ENCODE measurements around the gene KCNT2. TPM values are rescaled to one million over a fixed set of nuclear protein-coding genes. Genes with fewer than 3 reads are reported as not detected.

Gene KCNT2
- total and polyA plus RNA-seq, 10 donors, result 0.04 to 1.2 (median 0.99) TPM

GRCh38 chr1:196651637-196652215 lies 43.5 kb upstream of the KCNT2 start, which contains the start of gene CFH:
TSS of gene CFH (plus strand) at chr1:196652043. CDS start at chr1:196652118, 75 bp downstream.
- DNase-seq, result no peak
- 2 to 9% (median 5%) methylated on average over 5 of the region's 5 CpGs for WGBS, 5 donors

GRCh38 chr1:196651079-196651478 lies 42.8 kb upstream of the KCNT2 start:
- no peak for TF ChIP-seq POLR2AphosphoS5 (IDR thresholded peaks at IDR 0.05)
- TF ChIP-seq POLR2A (IDR thresholded peaks at IDR 0.05), result no peak
- TF ChIP-seq, protein P1, sequence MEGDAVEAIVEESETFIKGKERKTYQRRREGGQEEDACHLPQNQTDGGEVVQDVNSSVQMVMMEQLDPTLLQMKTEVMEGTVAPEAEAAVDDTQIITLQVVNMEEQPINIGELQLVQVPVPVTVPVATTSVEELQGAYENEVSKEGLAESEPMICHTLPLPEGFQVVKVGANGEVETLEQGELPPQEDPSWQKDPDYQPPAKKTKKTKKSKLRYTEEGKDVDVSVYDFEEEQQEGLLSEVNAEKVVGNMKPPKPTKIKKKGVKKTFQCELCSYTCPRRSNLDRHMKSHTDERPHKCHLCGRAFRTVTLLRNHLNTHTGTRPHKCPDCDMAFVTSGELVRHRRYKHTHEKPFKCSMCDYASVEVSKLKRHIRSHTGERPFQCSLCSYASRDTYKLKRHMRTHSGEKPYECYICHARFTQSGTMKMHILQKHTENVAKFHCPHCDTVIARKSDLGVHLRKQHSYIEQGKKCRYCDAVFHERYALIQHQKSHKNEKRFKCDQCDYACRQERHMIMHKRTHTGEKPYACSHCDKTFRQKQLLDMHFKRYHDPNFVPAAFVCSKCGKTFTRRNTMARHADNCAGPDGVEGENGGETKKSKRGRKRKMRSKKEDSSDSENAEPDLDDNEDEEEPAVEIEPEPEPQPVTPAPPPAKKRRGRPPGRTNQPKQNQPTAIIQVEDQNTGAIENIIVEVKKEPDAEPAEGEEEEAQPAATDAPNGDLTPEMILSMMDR (IDR thresholded peaks at IDR 0.05 in 8 of 11, conservative IDR thresholded peaks at IDR 0.05 in 3 of 11), result no peak
- no peaks in the 10 kb centered on the region for H3K36me3 ChIP-seq
- peak overlapping the region in 6 of 8 donors; percentile 14 to 45 (median 25) for H3K27ac ChIP-seq

More at GRCh38 chr1:196651637-196652215, 43.5 kb upstream of the KCNT2 start, which contains the start of gene CFH:
- intact Hi-C loops (cut with DNase I; ENCODE audit: low total_unique reads), result no loop called here
- no peaks in the 10 kb centered on the region for H3K9me3 ChIP-seq
- no peaks in the 10 kb centered on the region for H3K36me3 ChIP-seq
- TF ChIP-seq, protein P1 (IDR thresholded peaks at IDR 0.05 in 8 of 11, conservative IDR thresholded peaks at IDR 0.05 in 3 of 11), result no peak
- no peak for TF ChIP-seq POLR2AphosphoS5 (IDR thresholded peaks at IDR 0.05)
- H3K4me1 ChIP-seq, result peaks cover 0 to 12% (median 2%) of the 10 kb centered on the region in 6 donors
- no peaks in the 10 kb centered on the region for H3K27me3 ChIP-seq (replicated peaks in 1 of 7)
- H3K4me3 ChIP-seq, result peak within 1 kb of the TSS in 4 of 8 donors; percentile 12 to 54 (median 27)
- peak within 1 kb of the TSS in 6 of 8 donors; percentile 14 to 45 (median 25) for H3K27ac ChIP-seq

DNA sequence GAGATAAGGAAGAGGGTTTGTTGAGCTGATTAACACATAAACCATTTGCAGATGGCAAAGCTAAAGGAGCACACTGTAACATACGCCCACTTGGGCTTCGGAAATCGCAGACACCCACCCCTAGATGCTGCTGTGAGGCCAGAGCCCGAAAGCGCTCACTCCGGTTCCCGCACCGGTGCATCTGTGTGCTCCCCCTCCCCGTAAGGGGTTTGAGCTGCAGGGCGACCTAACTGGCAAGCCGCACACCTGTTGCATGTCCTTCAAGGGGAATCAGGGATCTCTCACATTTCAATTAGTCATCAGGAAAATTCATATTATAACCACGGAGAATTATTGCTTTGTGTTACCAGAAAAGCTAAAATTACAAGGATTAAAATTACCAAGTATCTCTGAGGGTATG lies 42.2 kb upstream of the KCNT2 start:
- H3K4me3 ChIP-seq, result no peak overlapping the region
- no peak overlapping the region for H3K27ac ChIP-seq
- H3K4me1 ChIP-seq, result peaks cover 0 to 12% (median 2%) of the 10 kb centered on the region in 6 donors
- no peaks in the 10 kb centered on the region for H3K36me3 ChIP-seq
- TF ChIP-seq, protein P1 (IDR thresholded peaks at IDR 0.05 in 8 of 11, conservative IDR thresholded peaks at IDR 0.05 in 3 of 11), result no peak
- TF ChIP-seq POLR2A (IDR thresholded peaks at IDR 0.05) (no peak), POLR2AphosphoS5 (IDR thresholded peaks at IDR 0.05) (no peak)
- no peak for DNase-seq
- H3K27me3 ChIP-seq (replicated peaks in 1 of 7), result no peaks in the 10 kb centered on the region
- intact Hi-C loops (cut with DNase I; ENCODE audit: low total_unique reads), result no loop called here
- no peaks in the 10 kb centered on the region for H3K9me3 ChIP-seq
- 87 to 95% (median 90%) methylated on average over 12 of the region's 12 CpGs for WGBS, 5 donors

More at GRCh38 chr1:196651079-196651478, 42.8 kb upstream of the KCNT2 start:
- Histone ChIP-seq H3K4me3 (peak overlapping the region in 1 of 8 donors; percentile 54), H3K27me3 (replicated peaks in 1 of 7) (no peaks in the 10 kb centered on the region), H3K4me1 (peaks cover 0 to 12% (median 2%) of the 10 kb centered on the region in 6 donors), H3K9me3 (no peaks in the 10 kb centered on the region)
- 68 to 75% (median 74%) methylated on average over 3 of the region's 3 CpGs for WGBS, 5 donors
- intact Hi-C loops (cut with DNase I; ENCODE audit: low total_unique reads), result no loop called here
- DNase-seq, result no peak

DNA sequence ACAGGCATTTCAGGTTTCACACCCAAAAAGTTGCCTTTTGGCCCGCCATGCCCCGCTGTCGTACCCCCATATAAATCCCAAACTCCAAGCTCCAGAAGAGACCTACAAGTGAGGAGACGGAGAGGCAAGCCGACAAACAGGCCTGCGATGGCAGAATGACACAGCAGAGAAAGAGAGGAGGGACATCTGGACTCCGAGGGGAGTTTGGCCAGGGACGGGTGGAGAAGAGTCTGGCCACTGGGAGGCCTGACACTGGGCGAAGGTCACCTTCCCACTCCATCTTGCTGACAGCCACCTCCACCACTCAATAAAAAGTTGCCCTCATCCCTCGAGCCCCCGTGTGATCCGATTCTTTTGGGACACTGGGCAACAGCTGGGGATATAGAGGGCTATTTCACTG lies 41.8 kb upstream of the KCNT2 start:
- H3K27ac ChIP-seq, result no peak overlapping the region
- WGBS, 5 donors, result 89 to 93% (median 91%) methylated on average over 12 of the region's 12 CpGs
- TF ChIP-seq POLR2AphosphoS5 (IDR thresholded peaks at IDR 0.05), result no peak
- TF ChIP-seq, protein P1 (IDR thresholded peaks at IDR 0.05 in 8 of 11, conservative IDR thresholded peaks at IDR 0.05 in 3 of 11), result no peak
- TF ChIP-seq POLR2A (IDR thresholded peaks at IDR 0.05), result no peak
- H3K4me1 ChIP-seq, result peaks cover 0 to 12% (median 2%) of the 10 kb centered on the region in 6 donors
- H3K4me3 ChIP-seq, result no peak overlapping the region
- intact Hi-C loops (cut with DNase I; ENCODE audit: low total_unique reads), result no loop called here
- no peaks in the 10 kb centered on the region for H3K27me3 ChIP-seq (replicated peaks in 1 of 7)
- no peaks in the 10 kb centered on the region for H3K9me3 ChIP-seq
- DNase-seq, result no peak
- H3K36me3 ChIP-seq, result no peaks in the 10 kb centered on the region

All from spleen (tissue), 11 donors.